Lower leg skin (tissue), 3 donors: ENCODE results near the gene FASTKD2.

Experiments used
- POLR2A ChIP-seq, 2 donors: fragments of 450-650 bp; IDR thresholded peaks; one replicate each; pipeline ENCODE4 v1.6.1; 2016 to 2017; ENCODE audit warnings: antibody characterized with exemption in 2 of 2, mild to moderate bottlenecking in 1 of 2, moderate library complexity in 1 of 2
- TF ChIP-seq, protein P1 (sequence below), 3 donors: fragments of 450-650 bp; IDR thresholded peaks; one replicate each; pipeline ENCODE4 v1.5.1; 2016; ENCODE audit warnings: antibody characterized with exemption in 3 of 3, mild to moderate bottlenecking in 3 of 3, moderate library complexity in 2 of 3

DNA sequence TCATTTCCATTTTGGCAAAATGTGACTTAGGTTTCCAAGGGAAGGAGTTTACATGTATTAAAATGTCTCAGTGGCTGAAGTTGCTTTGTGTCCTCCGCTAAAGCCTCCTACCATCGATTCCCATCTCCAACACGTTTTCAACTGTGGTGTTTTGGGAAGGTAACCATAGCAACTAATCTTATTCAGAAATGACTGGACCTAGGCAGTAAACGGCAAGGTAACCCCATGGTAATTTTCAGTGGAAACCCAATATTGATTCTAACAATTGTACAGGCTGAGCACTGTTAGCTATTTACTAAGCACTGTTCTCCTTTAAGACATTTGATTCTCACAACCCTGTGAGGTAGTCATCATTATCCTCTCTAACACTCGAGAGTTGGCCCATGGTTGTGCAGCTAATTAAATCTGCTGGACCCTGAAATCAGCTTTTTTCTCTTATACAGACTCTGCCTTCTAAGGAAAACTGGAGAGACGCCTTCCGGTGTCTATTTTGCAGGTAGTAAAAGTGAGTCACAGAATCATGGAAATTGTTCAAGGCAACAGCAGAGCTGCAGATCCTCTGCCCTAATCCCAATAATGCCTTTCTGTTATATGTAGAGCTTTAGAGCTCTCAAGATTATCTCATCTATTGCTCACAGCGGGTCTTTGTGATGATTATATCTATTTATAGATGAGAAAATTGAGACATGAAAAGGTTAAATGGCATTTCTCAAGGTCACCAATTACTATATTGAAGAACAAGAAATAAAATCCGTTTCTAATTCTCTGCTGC lies 36.2 kb downstream of the FASTKD2 start:
- TF ChIP-seq, protein P1, sequence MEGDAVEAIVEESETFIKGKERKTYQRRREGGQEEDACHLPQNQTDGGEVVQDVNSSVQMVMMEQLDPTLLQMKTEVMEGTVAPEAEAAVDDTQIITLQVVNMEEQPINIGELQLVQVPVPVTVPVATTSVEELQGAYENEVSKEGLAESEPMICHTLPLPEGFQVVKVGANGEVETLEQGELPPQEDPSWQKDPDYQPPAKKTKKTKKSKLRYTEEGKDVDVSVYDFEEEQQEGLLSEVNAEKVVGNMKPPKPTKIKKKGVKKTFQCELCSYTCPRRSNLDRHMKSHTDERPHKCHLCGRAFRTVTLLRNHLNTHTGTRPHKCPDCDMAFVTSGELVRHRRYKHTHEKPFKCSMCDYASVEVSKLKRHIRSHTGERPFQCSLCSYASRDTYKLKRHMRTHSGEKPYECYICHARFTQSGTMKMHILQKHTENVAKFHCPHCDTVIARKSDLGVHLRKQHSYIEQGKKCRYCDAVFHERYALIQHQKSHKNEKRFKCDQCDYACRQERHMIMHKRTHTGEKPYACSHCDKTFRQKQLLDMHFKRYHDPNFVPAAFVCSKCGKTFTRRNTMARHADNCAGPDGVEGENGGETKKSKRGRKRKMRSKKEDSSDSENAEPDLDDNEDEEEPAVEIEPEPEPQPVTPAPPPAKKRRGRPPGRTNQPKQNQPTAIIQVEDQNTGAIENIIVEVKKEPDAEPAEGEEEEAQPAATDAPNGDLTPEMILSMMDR (IDR thresholded peaks at IDR 0.05), result no peak
- no peak for TF ChIP-seq POLR2A (IDR thresholded peaks at IDR 0.05)
